T-cell (primary cell): Measurements from ENCODE around the gene MRC2. TPM values are rescaled to one million over a fixed set of nuclear protein-coding genes. Genes with fewer than 3 reads are reported as not detected.

ENCODE experiments used
- ATAC-seq, 4 experiments: fragments of 200-7000 bp in 3 of 4; fragments of 150-1000 bp in 1 of 4; cut with Tn5 transposase; replicated peaks in 1 of 4; 1 replicate in 3 of 4; 2 replicates in 1 of 4; pipeline ENCODE4 v1.10.0; 2021; ENCODE audit warnings: moderate library complexity in 3 of 4, mild to moderate bottlenecking in 2 of 4, moderate number of reproducible peaks in 1 of 4
- CTCF ChIA-PET, 2 donors: fragments of 300-600 bp; sonication (Branson Sonifier 250); formaldehyde crosslinking; loops; one replicate each; lab custom pipeline; 2022; ENCODE audit warnings: antibody characterized with exemption in 2 of 2; lab: Charles Lee
- POLR2A ChIA-PET, 2 donors: fragments of 300-600 bp; sonication (Branson Sonifier 250); formaldehyde crosslinking; loops; one replicate each; lab custom pipeline; 2022; ENCODE audit warnings: antibody characterized with exemption in 2 of 2; lab: Charles Lee
- DNase-seq, 35 experiments: peaks; one replicate each; pipeline versions ENCODE4 v3.0.0 to v3.0.0-alpha.2; 2013 to 2023
- H3K27ac ChIP-seq: one replicate; pipeline ENCODE4 v1.5.1; 2013; ENCODE audit warnings: low read length
- H3K27me3 ChIP-seq, 2 experiments: replicated peaks in 1 of 2; 1 replicate in 1 of 2; 2 replicates in 1 of 2; pipeline versions ENCODE4 v1.6.1 to v1.7.0; 2013; ENCODE audit warnings: low read length in 1 of 2, mixed read lengths in 1 of 2; ENCODE audit not compliant: control insufficient read depth in 2 of 2, insufficient read depth in 2 of 2; ENCODE audit errors: extremely low read depth in 1 of 2
- H3K36me3 ChIP-seq, 2 donors: 1 replicate in 1 of 2; 2 replicates in 1 of 2; pipeline versions ENCODE4 v1.6.1 to v1.7.0; 2013; ENCODE audit warnings: low read length in 1 of 2; ENCODE audit not compliant: control insufficient read depth in 2 of 2, insufficient read depth in 1 of 2; ENCODE audit errors: extremely low read depth in 1 of 2
- H3K4me1 ChIP-seq, 2 experiments: 1 replicate in 1 of 2; 2 replicates in 1 of 2; pipeline versions ENCODE4 v1.6.1 to v1.7.0; 2013; ENCODE audit warnings: low read length in 2 of 2, mixed read lengths in 1 of 2; ENCODE audit not compliant: insufficient read depth in 2 of 2, control insufficient read depth in 1 of 2; ENCODE audit errors: extremely low read depth in 1 of 2
- H3K4me3 ChIP-seq, 2 donors: 1 replicate in 1 of 2; 2 replicates in 1 of 2; pipeline versions ENCODE4 v1.5.1 to v1.7.0; 2013; ENCODE audit warnings: mild to moderate bottlenecking in 2 of 2, low read length in 1 of 2, moderate library complexity in 1 of 2; ENCODE audit not compliant: control insufficient read depth in 1 of 2; ENCODE audit errors: extremely low read depth in 1 of 2
- H3K9me3 ChIP-seq: 2 replicates; pipeline ENCODE4 v1.7.0; 2013
- H3K27ac Mint-ChIP-seq, 2 donors: one replicate each; pipeline ENCODE4 v1.8.0; 2020 to 2021; ENCODE audit warnings: mild to moderate bottlenecking in 2 of 2, mixed read lengths in 2 of 2
- H3K27me3 Mint-ChIP-seq, 2 donors: one replicate each; pipeline ENCODE4 v1.8.0; 2021 to 2022; ENCODE audit warnings: mixed read lengths in 2 of 2
- H3K36me3 Mint-ChIP-seq: one replicate; pipeline ENCODE4 v1.8.0; 2021; ENCODE audit warnings: mixed read lengths
- H3K4me1 Mint-ChIP-seq, 3 donors: one replicate each; pipeline ENCODE4 v1.8.0; 2020 to 2022; ENCODE audit warnings: mixed read lengths in 3 of 3, mild to moderate bottlenecking in 1 of 3
- H3K4me3 Mint-ChIP-seq, 3 donors: one replicate each; pipeline ENCODE4 v1.8.0; 2020 to 2022; ENCODE audit warnings: mild to moderate bottlenecking in 3 of 3, mixed read lengths in 3 of 3, moderate library complexity in 3 of 3
- H3K9me3 Mint-ChIP-seq, 3 donors: one replicate each; pipeline ENCODE4 v1.8.0; 2020 to 2022; ENCODE audit warnings: mixed read lengths in 3 of 3
- WGBS: methylation state at CpG from one replicate; pipeline ENCODE4 v1.1.5; 2013; ENCODE audit warnings: missing lambda C conversion rate; ENCODE audit not compliant: insufficient coverage; 5-methylcytosine and 5-hydroxymethylcytosine counted together
- total RNA-seq, 35 experiments: library from RNA in 6 of 35; stranded (reverse) in 6 of 35; fragments of 120-200 nt in 1 of 35; gene quantifications; one replicate each; pipeline versions ENCODE4 v1.2.1 to v1.2.4 and lab custom pipeline; 2013 to 2026

MRC2 gene
- total RNA-seq, 5 donors from 2014 or later (not counting 1 experiment from before 2014, with no cell fraction given), result 4.0 to 7.6 (median 5.2) TPM

DNA sequence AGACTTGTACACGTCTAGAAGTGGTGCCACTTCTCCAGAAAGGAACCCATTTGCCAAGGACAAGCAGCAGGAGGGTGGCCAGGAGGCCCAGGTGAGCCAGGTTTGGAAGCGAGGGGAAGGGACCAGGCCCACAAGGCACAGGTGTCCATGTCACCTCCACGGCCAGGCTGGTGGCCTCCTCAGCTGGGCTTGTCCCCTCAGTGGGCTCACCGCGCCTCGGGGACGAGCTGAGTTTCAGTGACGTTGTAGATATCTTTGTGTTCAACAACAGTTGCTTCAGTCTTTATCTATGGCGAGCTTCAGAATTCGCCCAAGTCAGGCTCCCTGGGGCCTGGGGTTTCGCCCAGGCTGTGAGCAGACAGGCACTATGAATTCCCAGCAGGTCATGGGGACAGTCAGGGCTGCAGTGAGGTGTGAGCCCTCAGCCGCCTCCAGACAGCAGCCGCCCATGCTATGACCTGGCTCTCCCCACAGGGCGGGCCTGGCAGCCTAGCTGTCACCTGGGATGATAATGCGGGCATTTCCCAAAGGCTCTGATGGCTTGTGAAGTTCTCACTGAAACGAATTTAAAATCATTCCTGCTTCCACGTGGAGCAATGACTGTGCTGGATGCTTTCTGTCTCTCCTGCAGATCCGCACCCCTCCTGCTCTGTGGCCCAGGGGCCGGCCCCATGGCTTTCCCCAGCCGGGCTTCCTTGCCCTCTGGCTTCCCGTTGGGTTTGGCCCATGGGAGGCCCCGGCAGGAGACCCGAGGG, 89.5 kb downstream of the MRC2 start:
- Mint-ChIP-seq H3K9me3 (no peaks in the 10 kb centered on the region), H3K4me3 (no peak overlapping the region), H3K36me3 (peaks cover 7% of the 10 kb centered on the region), H3K4me1 (peaks cover 0 to 11% (median 0%) of the 10 kb centered on the region in 3 donors), H3K27me3 (peaks cover 3 to 4% of the 10 kb centered on the region in 2 donors), H3K27ac (no peak overlapping the region)
- ChIA-PET CTCF (no interaction called here), POLR2A (no interaction called here)
- no peak overlapping the region for H3K4me3 ChIP-seq
- H3K9me3 ChIP-seq, result no peaks in the 10 kb centered on the region
- DNase-seq, result no peak
- H3K36me3 ChIP-seq, result no peaks in the 10 kb centered on the region
- no peak overlapping the region for H3K27ac ChIP-seq
- ATAC-seq, result no peak
- no peaks in the 10 kb centered on the region for H3K4me1 ChIP-seq
- WGBS, result 89% methylated on average over 22 of the region's 23 CpGs
- no peaks in the 10 kb centered on the region for H3K27me3 ChIP-seq

DNA sequence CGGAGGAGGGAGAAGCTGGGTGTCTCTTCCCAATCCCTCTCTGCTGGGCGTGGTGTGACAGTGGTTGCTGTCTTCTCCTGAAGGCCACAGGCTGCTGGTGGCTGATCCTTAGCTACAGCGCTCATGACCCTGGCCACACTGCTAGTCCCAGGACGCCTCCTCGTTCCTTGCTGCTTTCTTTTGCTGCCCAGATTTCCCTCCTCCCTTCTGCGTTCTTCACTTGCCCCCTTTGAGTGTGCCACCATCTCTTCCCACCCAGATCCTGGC, 90.1 kb downstream of the MRC2 start:
- peaks cover 7% of the 10 kb centered on the region for H3K36me3 Mint-ChIP-seq
- no peaks in the 10 kb centered on the region for H3K27me3 ChIP-seq
- H3K4me1 Mint-ChIP-seq, result peaks cover 0 to 11% (median 0%) of the 10 kb centered on the region in 3 donors
- ChIA-PET CTCF (no interaction called here), POLR2A (no interaction called here)
- no peak for DNase-seq
- 93% methylated on average over 3 of the region's 6 CpGs for WGBS
- H3K9me3 ChIP-seq, result no peaks in the 10 kb centered on the region
- H3K9me3 Mint-ChIP-seq, result no peaks in the 10 kb centered on the region
- H3K27me3 Mint-ChIP-seq, result peaks cover 3 to 4% of the 10 kb centered on the region in 2 donors
- no peak overlapping the region for H3K4me3 ChIP-seq
- no peak overlapping the region for H3K4me3 Mint-ChIP-seq
- no peak for ATAC-seq
- no peak overlapping the region for H3K27ac Mint-ChIP-seq
- no peaks in the 10 kb centered on the region for H3K36me3 ChIP-seq
- H3K27ac ChIP-seq, result no peak overlapping the region
- H3K4me1 ChIP-seq, result no peaks in the 10 kb centered on the region

DNA sequence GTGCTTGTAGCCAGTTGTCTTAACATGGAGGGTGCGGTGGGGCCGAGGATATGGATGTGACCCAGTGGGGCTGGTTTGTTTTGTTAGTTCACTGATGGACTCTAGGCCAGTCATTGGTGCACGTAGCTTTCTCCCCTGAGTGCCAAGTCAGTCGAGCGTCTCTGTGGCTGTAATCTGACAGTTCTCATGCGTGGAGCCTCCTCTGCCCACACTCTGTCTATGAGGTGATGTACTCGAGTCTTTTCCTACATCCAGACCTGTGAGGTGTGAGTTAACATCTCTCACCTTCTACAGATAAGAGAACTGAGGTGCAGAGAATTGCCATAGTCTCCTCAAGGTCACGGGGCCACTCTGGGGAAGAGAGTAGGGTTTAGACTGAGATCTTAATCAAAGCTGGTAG, 90.4 kb downstream of the MRC2 start:
- Histone ChIP-seq H3K27ac (no peak overlapping the region), H3K4me1 (no peaks in the 10 kb centered on the region), H3K27me3 (no peaks in the 10 kb centered on the region), H3K4me3 (no peak overlapping the region), H3K9me3 (no peaks in the 10 kb centered on the region), H3K36me3 (no peaks in the 10 kb centered on the region)
- DNase-seq, result no peak
- H3K4me3 Mint-ChIP-seq, result no peak overlapping the region
- peaks cover 0 to 11% (median 0%) of the 10 kb centered on the region in 3 donors for H3K4me1 Mint-ChIP-seq
- ChIA-PET POLR2A (no interaction called here), CTCF (no interaction called here)
- WGBS, result 87% methylated on average over 4 of the region's 8 CpGs
- H3K9me3 Mint-ChIP-seq, result no peaks in the 10 kb centered on the region
- peaks cover 3 to 4% of the 10 kb centered on the region in 2 donors for H3K27me3 Mint-ChIP-seq
- H3K36me3 Mint-ChIP-seq, result peaks cover 7% of the 10 kb centered on the region
- no peak overlapping the region for H3K27ac Mint-ChIP-seq
- no peak for ATAC-seq

DNA sequence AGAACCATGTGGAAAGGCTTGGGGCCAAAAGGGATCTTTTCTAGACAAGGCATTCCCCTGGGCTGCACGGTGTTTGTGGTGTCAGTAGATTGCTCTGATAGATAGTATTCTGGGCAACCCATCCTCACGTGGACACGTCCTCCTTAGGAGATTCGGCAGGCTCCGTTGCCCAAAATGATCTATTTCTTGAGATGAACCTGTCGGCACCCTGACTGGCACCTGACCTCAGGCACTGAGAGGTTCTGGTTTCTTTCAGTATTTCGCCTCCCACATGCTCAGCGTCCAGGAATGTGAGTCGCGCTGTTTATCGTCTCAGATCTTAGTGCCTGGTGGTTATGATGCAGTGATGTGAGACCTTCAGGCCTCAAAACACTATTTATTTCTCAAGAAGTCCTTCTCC, 91.0 kb downstream of the MRC2 start:
- Mint-ChIP-seq H3K4me3 (no peak overlapping the region), H3K4me1 (peaks cover 2 to 15% (median 3%) of the 10 kb centered on the region in 3 donors), H3K27me3 (peaks cover 3 to 4% of the 10 kb centered on the region in 2 donors), H3K36me3 (peaks cover 7% of the 10 kb centered on the region), H3K27ac (no peak overlapping the region), H3K9me3 (no peaks in the 10 kb centered on the region)
- no peaks in the 10 kb centered on the region for H3K27me3 ChIP-seq
- no peaks in the 10 kb centered on the region for H3K9me3 ChIP-seq
- DNase-seq, result no peak
- H3K27ac ChIP-seq, result no peak overlapping the region
- CTCF ChIA-PET, result no interaction called here
- WGBS, result 47% methylated on average over 5 of the region's 11 CpGs
- no peak overlapping the region for H3K4me3 ChIP-seq
- POLR2A ChIA-PET, result no interaction called here
- H3K4me1 ChIP-seq, result no peaks in the 10 kb centered on the region
- no peak for ATAC-seq
- no peaks in the 10 kb centered on the region for H3K36me3 ChIP-seq

DNA sequence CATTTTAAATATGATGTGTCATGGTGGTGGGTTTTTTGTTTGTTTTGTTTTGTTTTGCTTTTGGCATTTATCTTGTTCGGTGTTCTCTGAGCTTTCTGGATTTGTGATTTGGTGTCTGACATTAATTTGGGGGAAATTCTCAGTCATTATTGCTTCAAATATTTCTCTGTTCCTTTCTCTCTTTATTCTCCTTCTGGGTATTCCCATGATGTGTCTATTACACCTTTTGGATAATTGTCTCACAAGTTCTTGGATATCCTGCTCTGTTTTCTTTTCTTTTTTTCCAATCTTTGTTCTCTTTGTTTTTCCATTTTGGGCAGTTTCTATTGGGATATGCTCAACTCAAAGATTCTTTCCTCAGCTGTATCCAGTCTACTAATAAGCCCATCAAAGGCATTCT, 92.1 kb downstream of the MRC2 start:
- H3K9me3 Mint-ChIP-seq, result no peaks in the 10 kb centered on the region
- CTCF ChIA-PET, result interaction anchor here in 1 of 2 donors (0.6 kb wide), 1 partner anchor 242 kb away, joined by 3 read pairs; no protein-coding TSS in a partner anchor
- H3K27ac ChIP-seq, result no peak overlapping the region
- H3K4me1 ChIP-seq, result peaks cover 4 to 9% of the 10 kb centered on the region in 2 experiments
- H3K27me3 Mint-ChIP-seq, result peaks cover 3 to 4% of the 10 kb centered on the region in 2 donors
- H3K4me3 Mint-ChIP-seq, result no peak overlapping the region
- H3K36me3 ChIP-seq, result no peaks in the 10 kb centered on the region
- no peak overlapping the region for H3K4me3 ChIP-seq
- peaks cover 7% of the 10 kb centered on the region for H3K36me3 Mint-ChIP-seq
- WGBS, result no CpG with 5 or more reads among the region's 1 CpG
- no peak overlapping the region for H3K27ac Mint-ChIP-seq
- H3K4me1 Mint-ChIP-seq, result peaks cover 14 to 26% (median 15%) of the 10 kb centered on the region in 3 donors
- DNase-seq, result no peak
- H3K9me3 ChIP-seq, result no peaks in the 10 kb centered on the region
- ATAC-seq, result no peak
- POLR2A ChIA-PET, result no interaction called here
- H3K27me3 ChIP-seq, result no peaks in the 10 kb centered on the region

DNA sequence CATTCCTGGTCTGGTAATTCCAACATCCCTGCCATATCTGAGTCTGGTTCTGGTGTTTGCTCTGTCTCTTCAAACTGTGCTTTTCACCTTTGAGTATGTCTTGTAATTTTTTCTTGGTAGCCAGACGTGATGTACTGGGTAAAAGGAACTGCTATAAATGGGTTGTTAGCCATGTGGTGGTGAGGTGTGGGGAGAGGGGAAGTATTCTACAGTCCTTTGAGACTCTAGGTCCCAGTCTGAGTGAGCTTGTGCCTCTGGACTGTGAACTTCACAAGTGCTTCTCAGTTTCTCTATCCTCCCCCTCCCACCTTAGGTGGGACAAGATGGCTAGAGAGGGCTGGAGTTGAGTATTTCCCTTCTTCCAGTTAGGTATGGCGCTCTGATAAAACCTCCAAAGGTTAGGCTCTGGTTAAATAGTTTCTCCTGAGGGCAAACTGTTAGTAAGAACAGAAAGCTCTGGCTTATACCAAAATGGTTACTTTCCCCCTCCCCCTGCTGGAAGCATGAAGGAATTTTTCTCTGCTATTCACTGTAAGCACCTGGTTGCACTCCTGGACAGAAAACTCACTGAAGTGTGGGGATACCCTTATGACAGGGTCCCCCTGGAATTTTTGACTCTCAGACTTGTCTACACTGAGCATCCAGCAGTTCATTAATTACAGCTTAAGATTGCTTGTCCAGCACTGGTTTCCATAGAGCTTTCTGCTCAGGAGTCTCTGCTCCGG, 92.8 kb downstream of the MRC2 start:
- ChIA-PET CTCF (interaction anchor here in 1 of 2 donors (0.6 to 0.7 kb wide), 2 partner anchors 119 to 168 kb away, joined by 3 read pairs; no protein-coding TSS in a partner anchor), POLR2A (interaction anchor here in 1 of 2 donors (0.7 kb wide), 1 partner anchor 823 kb away, joined by 7 read pairs; no protein-coding TSS in a partner anchor)
- H3K4me3 ChIP-seq, result no peak overlapping the region
- H3K27ac Mint-ChIP-seq, result no peak overlapping the region
- H3K36me3 ChIP-seq, result no peaks in the 10 kb centered on the region
- no peak overlapping the region for H3K4me3 Mint-ChIP-seq
- no peaks in the 10 kb centered on the region for H3K9me3 ChIP-seq
- H3K4me1 Mint-ChIP-seq, result peaks cover 21 to 33% (median 22%) of the 10 kb centered on the region in 3 donors
- peaks cover 3 to 4% of the 10 kb centered on the region in 2 donors for H3K27me3 Mint-ChIP-seq
- H3K9me3 Mint-ChIP-seq, result no peaks in the 10 kb centered on the region
- H3K36me3 Mint-ChIP-seq, result peaks cover 7% of the 10 kb centered on the region
- no peak for ATAC-seq
- no peak overlapping the region for H3K27ac ChIP-seq
- peak in 1 of 35 experiments; percentile 35 for DNase-seq
- H3K27me3 ChIP-seq, result no peaks in the 10 kb centered on the region
- 60% methylated on average over 1 of the region's 3 CpGs for WGBS
- H3K4me1 ChIP-seq, result peaks cover 4 to 16% of the 10 kb centered on the region in 2 experiments
